ENCODE measurements around the gene BSN. TPM values are rescaled to one million over a fixed set of nuclear protein-coding genes. Genes with fewer than 3 reads are reported as not detected.

BSN gene
- total and polyA plus RNA-seq, 2 of the 4 experiments (the other 2 are of a cell fraction): under 0.01 to 0.03 TPM

DNA sequence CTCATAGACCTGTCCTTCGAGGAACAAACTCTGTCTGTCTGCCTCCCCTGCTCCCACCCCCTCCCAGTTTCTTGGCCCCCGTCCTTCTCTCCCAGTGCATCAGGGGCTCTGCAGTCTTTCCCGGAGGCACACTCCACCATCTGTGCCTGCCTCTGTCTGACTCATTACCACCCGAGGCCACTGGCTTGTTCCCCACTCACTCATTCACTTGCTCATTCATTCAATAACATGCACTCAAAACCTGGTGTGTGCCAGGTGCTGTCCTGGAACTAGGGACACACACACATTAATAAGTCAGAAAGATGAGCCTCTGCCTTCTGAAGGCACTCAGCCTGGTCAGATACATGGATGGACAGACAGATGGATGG is 152.8 kb downstream of the BSN start:
- in situ Hi-C loops (cut with MboI; ENCODE audit: low sequenced_read_pairs) (no loop called here), dilution Hi-C loops (cut with HindIII; ENCODE audit: low sequenced_read_pairs, unreplicated experiment) (no loop called here), intact Hi-C loops (cut with micrococcal nuclease) (loop anchor here (10.0 kb wide), 1 partner anchor 388 kb away; no protein-coding TSS in a partner anchor)
- ChIA-PET CTCF (no interaction called here), POLR2A (ENCODE audit: unreplicated experiment) (no interaction called here)
- H2BK120ac ChIP-seq (ENCODE audit: low read depth, low read length): no peak overlapping the region
- no peak overlapping the region for H3K23ac ChIP-seq (ENCODE audit: low read depth, low read length)
- no peaks in the 10 kb centered on the region for H3K9me1 ChIP-seq (ENCODE audit: insufficient read depth, low read length)
- H2BK5ac ChIP-seq (ENCODE audit: low read depth, low read length, poor library complexity, severe bottlenecking): no peak overlapping the region
- H3K9ac ChIP-seq (ENCODE audit: low read depth, low read length): no peak overlapping the region
- peaks cover 24% of the 10 kb centered on the region for H3K36me3 ChIP-seq (ENCODE audit: control insufficient read depth, insufficient read depth, low read length)
- peaks cover 7% of the 10 kb centered on the region; the same call in 1 of the 2 replicates for H4K20me1 ChIP-seq (ENCODE audit: insufficient read depth, low read length)
- DNase-seq (peak; percentile 63), ATAC-seq (ENCODE audit: low read depth) (peak; percentile 31; the same call in 1 of the 2 replicates)
- no peak overlapping the region for H2AK9ac ChIP-seq (replicated peaks; ENCODE audit: low read depth, low read length, poor library complexity)
- H2AFZ ChIP-seq (replicated peaks; ENCODE audit: low read length, poor library complexity): no peak overlapping the region
- no peak overlapping the region for H3K18ac ChIP-seq (ENCODE audit: low read depth, low read length)
- no peaks in the 10 kb centered on the region for H3K79me1 ChIP-seq (ENCODE audit: low read depth in 1 of 2, low read length in 2 of 2)
- BruUV-seq (replicated peaks): no TSS peak
- no peak overlapping the region for H4K91ac ChIP-seq (ENCODE audit: insufficient read depth, low read depth, low read length)
- no peak overlapping the region for H3K27ac ChIP-seq (ENCODE audit: insufficient read depth, low read length)
- TF ChIP-seq MAFK (IDR thresholded peaks at IDR 0.05; ENCODE audit: low read depth, low read length): no peak
- no peak for TF ChIP-seq MAZ (IDR thresholded peaks at IDR 0.05; ENCODE audit: borderline replicate concordance, low read depth, low read length)
- no peak for TF ChIP-seq CHD1 (IDR thresholded peaks at IDR 0.05; ENCODE audit: low read depth, low read length)
- no peak for TF ChIP-seq FOS (IDR thresholded peaks at IDR 0.05; ENCODE audit: low read depth, low read length)
- no peak for TF ChIP-seq NFE2L2 (IDR thresholded peaks at IDR 0.05; ENCODE audit: low read depth, low read length)
- TF ChIP-seq RAD21 (IDR thresholded peaks at IDR 0.05; ENCODE audit: low read length): no peak
- no peak for TF ChIP-seq RFX5 (IDR thresholded peaks at IDR 0.05; ENCODE audit: low read depth, low read length)
- TF ChIP-seq, protein P1, sequence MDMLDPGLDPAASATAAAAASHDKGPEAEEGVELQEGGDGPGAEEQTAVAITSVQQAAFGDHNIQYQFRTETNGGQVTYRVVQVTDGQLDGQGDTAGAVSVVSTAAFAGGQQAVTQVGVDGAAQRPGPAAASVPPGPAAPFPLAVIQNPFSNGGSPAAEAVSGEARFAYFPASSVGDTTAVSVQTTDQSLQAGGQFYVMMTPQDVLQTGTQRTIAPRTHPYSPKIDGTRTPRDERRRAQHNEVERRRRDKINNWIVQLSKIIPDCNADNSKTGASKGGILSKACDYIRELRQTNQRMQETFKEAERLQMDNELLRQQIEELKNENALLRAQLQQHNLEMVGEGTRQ (IDR thresholded peaks at IDR 0.05; ENCODE audit: low read depth, low read length): no peak
- TF ChIP-seq SMC3 (IDR thresholded peaks at IDR 0.05; ENCODE audit: low read depth, low read length): no peak
- no peak for TF ChIP-seq MXI1 (IDR thresholded peaks at IDR 0.05; ENCODE audit: borderline replicate concordance, low read depth, low read length)
- no peak for TF ChIP-seq ELK1 (IDR thresholded peaks at IDR 0.05; ENCODE audit: borderline replicate concordance, low read depth, low read length)
- no peak for TF ChIP-seq RCOR1 (IDR thresholded peaks at IDR 0.05; ENCODE audit: insufficient replicate concordance, low read length)
- no peak for TF ChIP-seq BHLHE40 (IDR thresholded peaks at IDR 0.05; ENCODE audit: low read depth, low read length)
- no peak for TF ChIP-seq POLR2A (IDR thresholded peaks at IDR 0.05; ENCODE audit: low read depth, low read length)
- TF ChIP-seq CEBPB (IDR thresholded peaks at IDR 0.05; ENCODE audit: low read depth, low read length): no peak
- H4K8ac ChIP-seq (ENCODE audit: low read depth in 2 of 2, low read length in 2 of 2): no peak overlapping the region
- no peak overlapping the region for H4K5ac ChIP-seq (ENCODE audit: low read depth, low read length)
- H3K4me3 ChIP-seq (ENCODE audit: insufficient read depth, low read depth, low read length): no peak overlapping the region
- H3K9me3 ChIP-seq (ENCODE audit: control insufficient read depth, insufficient read depth, low read length): no peaks in the 10 kb centered on the region
- no peak overlapping the region for H3K4ac ChIP-seq (ENCODE audit: low read depth, low read length)
- H2AK5ac ChIP-seq (ENCODE audit: low read depth, low read length): no peak overlapping the region
- WGBS, 2 experiments (ENCODE audit: extremely low coverage in 2 of 2, insufficient read length in 1 of 2): 66% methylated on average over 4 of the region's 4 CpGs; no CpG with 5 or more reads in 1 of the 2 experiments
- no peak overlapping the region for H3K56ac ChIP-seq (ENCODE audit: extremely low read depth, insufficient read depth, low read length)
- no peak overlapping the region for H3K14ac ChIP-seq (replicated peaks; ENCODE audit: low read depth, low read length)
- H2BK20ac ChIP-seq (ENCODE audit: low read depth, low read length): no peak overlapping the region
- no peaks in the 10 kb centered on the region for H3K4me1 ChIP-seq (ENCODE audit: control insufficient read depth, insufficient read depth, low read length)
- no peaks in the 10 kb centered on the region for H3K27me3 ChIP-seq (ENCODE audit: control insufficient read depth, insufficient read depth, low read length)
- no peak overlapping the region for H3K4me2 ChIP-seq (ENCODE audit: low read depth, low read length)
- no peak overlapping the region for H2BK15ac ChIP-seq (ENCODE audit: low read depth, low read length)

Data from IMR-90 (cell line).